RPMI8226 (cell line): Measurements from ENCODE around the gene COL12A1.

Experiments used
- DNase-seq: peaks from one replicate; pipeline ENCODE4 v3.0.0-alpha.2; 2015

Gene COL12A1

DNA sequence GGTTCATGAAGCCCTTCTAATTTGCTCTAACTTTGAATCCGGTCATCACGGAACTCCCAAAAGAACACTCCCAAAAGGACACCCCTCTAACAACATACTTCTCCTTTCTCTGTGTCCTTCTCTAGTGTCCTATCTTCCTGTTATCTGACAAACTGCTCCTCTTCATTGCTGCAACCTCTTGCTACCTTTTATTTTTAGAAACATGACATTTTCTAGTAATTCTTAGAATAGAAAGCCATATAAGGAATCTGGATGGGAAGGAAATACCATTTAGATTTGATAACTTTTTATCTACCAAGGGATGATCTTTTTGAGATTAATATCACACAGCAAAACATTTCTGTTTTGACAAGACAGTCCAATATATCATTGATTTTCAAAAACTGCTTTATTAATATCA, 63.1 kb downstream of the COL12A1 start:
- no peak for DNase-seq

DNA sequence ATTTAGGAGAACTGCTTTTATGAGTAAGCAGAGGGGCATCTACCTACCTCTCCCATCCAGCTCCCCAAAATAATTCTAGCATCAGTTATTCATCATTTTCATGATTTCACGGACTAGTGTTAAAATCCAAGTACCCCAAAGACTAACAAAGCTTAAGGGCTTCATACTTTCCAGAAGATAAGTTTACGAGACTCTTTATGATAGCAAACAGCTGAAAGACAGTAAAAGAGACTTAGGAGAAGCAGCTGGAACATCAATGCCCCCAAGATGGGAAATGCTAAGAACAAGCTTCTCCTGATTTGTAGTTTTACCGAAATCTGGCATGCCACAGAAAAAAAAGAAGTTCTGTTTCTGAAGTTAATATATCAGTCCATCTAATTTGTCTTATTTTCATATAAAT, 70.0 kb downstream of the COL12A1 start:
- DNase-seq, result no peak

GRCh38 chr6:75135450-75135849, 70.4 kb downstream of the COL12A1 start:
- DNase-seq, result no peak

DNA sequence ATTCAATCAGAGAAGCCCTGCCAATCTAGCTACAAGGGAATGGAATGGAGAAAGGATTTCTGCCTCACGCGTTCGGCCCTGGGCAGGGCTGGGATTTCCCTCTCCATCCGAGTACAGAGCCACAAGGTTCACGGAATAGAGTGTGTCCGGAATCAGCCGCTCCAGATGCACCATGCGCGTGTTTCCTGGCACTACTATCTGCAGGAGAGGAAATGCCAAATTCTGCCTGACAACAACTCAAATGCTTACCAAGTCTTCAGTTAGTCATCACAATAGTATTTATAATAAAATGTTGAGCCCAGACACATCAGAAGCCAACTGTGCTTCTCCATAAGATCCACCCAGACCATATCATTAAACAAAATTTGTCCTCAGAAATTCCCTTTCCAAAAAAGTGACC, 75.1 kb downstream of the COL12A1 start:
- no peak for DNase-seq

GRCh38 chr6:75128878-75129570, 76.8 kb downstream of the COL12A1 start:
- DNase-seq, result no peak

- no peak for DNase-seq
Measured at GRCh38 chr6:75126518-75126917, 79.3 kb downstream of the COL12A1 start.

DNA sequence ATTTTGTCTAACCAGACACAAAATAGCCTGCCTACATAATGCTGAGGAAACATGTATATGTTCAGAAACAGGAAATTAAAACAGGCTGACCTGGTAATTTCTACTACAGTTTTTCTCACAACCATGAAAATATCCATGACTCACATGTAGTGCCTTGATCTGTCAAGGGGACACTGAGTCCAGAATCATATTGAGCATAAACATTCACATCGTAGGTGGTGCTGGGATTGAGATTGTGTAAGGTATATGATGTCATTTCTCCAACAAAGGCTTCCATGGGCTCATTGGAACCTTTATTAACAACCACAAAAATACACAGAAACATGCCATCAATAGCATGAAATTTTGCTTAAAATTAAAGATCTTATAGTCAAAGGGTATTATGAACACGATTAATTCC, 80.9 kb downstream of the COL12A1 start:
- DNase-seq, result no peak

GRCh38 chr6:75124085-75124484, 81.8 kb downstream of the COL12A1 start:
- DNase-seq, result no peak

- DNase-seq, result no peak
Measured at GRCh38 chr6:75118925-75119515, 86.8 kb downstream of the COL12A1 start.

GRCh38 chr6:75117701-75118100, 88.2 kb downstream of the COL12A1 start:
- DNase-seq, result no peak

DNA sequence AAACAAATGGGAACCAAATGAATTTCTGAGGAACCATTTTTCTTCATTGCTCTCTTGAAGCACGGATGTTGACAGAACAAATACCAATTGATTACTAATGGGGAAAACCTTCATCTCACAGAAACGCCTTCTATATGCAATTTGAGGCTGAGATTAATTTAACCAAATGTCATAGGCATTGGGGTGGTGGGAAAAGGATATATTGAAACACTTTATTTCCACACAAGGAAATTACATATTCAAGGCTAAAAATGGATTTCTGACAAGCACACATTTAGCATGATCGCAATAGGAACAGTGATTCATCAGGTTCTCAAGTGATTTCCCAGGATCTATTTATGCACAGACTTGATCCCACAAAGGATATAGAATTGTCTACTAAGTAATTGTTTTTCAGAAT, 88.9 kb downstream of the COL12A1 start:
- no peak for DNase-seq

- no peak for DNase-seq
Measured at GRCh38 chr6:75115481-75115880, 90.4 kb downstream of the COL12A1 start.

DNA sequence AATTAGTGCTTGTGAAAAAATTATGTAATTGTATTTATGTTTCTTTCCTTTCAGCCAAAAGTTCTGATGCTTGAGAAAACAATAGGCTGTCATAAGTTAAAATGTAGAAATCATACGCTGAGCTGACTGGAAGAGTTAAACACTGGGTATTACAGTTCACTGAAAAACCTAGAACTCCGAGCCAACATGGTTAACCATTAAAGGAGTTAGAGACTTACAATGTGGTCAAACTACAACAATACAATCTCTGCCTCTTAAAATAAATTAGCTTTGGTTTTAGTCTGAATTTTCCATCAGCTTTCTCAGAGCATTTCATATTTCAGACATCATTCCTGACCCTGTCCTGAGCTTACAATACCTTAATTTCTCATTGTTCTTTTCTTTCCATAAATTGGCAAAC, 91.0 kb downstream of the COL12A1 start:
- no peak for DNase-seq

GRCh38 chr6:75114195-75114594, 91.7 kb downstream of the COL12A1 start:
- DNase-seq, result no peak

DNA sequence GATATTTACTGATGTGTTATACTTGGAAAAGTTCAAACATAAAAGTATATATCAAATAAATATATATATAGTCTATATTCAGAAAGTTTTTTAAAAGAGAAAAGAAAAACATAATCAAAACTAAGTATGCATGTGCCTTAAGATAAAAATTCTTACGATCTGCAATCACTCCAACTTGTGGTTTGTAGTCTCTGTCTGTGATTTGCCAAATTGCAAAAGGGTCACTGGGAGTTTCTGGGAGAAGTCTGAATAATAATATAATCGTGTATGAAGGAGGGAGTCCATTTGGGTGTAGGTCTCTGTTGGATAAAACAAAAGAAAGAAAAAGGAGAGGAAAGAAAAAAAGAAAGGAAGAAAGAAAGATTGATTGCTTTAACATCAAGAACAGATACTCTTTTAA, 92.4 kb downstream of the COL12A1 start:
- DNase-seq, result no peak

GRCh38 chr6:75109765-75110164, 96.1 kb downstream of the COL12A1 start:
- no peak for DNase-seq

DNA sequence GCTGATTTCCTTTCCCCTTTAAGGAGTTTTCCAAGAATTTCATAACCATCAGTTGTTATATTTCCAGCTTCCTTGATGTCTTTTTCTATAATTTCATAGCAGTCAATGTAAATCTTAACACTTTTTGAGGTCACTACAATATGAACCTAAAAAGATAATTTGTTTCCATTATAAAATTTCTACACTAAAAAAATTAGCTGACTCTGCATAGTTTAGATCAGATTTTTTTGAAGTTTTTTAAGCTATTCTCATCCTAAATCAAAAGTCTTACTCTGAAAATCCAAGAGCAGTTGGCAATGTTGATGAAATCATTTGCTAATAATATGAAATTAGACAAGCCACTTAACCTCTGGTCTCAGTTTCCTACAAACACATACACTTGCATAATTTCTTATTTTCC, 96.8 kb downstream of the COL12A1 start:
- no peak for DNase-seq

DNA sequence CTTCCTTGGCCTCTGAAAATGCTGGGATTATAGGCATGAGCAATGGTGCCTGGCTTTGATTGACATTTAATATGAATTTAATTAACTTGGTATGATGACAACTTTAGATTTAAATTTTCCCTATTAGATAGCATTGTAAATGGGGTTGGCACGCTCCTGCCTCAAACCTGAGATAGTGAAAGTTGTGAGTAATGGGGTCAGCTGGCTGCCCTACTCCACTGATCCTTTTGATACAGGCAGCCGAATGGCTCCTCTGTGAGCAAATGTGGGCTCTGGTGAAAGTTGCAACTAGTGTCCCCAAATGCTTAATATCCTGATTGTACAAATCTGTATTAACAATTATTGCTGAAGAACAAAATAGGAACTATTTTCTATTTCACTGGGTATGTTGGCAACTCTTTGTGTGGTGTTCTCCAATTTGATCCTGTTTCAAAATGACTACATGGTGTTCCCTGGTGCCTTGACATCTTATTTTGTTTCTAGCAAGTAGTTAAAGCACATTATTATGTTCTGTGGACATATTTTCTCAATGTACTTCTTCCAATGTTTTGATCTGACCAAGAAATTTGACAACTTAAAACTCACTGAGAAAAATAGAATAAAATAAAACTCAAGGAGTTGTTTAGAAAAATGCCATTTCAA, 97.4 kb downstream of the COL12A1 start:
- no peak for DNase-seq

DNA sequence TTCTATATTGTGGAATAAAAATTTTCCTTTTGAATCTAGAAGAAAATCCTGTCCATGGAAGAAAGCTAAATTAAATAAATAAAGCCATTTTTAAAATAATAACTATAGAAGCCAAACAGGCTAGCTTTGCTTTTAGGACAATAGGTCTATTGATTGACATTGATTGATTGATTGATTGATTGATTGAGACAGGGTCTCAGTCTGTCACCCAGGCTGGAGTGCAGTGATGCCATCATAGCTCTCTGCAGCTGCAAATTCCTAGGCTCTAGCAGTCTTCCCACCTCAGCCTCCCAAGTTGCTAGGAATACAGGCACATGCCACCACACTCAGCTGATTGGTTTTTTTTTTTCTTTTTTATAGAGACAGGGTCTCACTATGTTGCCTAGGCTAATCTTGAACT, 97.9 kb downstream of the COL12A1 start:
- DNase-seq, result no peak

GRCh38 chr6:75106426-75106825, 99.4 kb downstream of the COL12A1 start:
- DNase-seq, result no peak

GRCh38 chr6:75103431-75103830, 102.4 kb downstream of the COL12A1 start:
- no peak for DNase-seq

GRCh38 chr6:75102301-75102700, 103.6 kb downstream of the COL12A1 start:
- DNase-seq, result no peak

DNA sequence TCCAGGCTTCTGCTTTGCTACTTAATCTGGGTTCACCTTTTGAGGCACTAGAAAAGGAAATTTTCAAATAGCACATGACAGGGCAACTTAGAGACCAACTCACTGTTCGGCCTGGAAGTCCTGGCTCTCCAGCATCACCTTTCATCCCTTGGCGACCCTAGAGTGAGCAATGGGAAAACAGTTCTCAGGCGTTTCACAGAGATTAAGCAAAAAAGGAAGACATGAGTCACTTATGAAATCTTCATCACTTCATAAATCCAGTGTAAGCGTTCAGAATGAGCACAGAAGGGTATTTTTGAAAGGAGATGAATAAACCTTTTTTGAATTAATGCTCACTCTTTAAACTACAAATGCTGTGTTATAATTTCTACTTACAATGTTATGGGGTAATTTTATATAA, 104.0 kb downstream of the COL12A1 start:
- DNase-seq, result no peak

GRCh38 chr6:75098709-75099108, 107.1 kb downstream of the COL12A1 start:
- DNase-seq, result no peak

DNA sequence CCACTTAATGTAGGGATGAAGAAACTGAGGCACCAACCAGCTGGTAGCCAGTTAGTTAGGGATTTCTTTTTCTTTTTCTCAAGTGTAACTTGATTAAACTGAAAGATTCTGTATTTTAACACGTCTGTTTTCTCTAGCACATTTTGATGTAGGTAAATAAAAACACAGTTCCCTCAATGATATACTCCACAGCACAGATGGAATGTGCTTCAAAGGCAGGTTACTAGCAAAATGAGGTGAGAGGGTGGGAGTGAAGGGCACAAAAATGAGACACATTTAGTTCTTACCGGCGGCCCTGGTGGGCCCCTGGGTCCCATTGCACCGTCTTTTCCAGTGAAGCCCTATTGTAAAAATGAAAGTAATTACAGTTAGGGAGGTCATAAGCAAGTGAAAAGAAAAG, 108.9 kb downstream of the COL12A1 start:
- DNase-seq, result no peak
